Kidney epithelial cell (primary cell): ENCODE measurements around the gene BCO1. TPM values are rescaled to one million over a fixed set of nuclear protein-coding genes. Genes with fewer than 3 reads are reported as not detected.

Experiments
- DNase-seq: peaks from one replicate; pipeline ENCODE4 v3.0.0-alpha.2; 2010; ENCODE audit warnings: low read depth
- H3K27me3 ChIP-seq: 2 replicates; pipeline ENCODE4 v1.6.0; 2011; ENCODE audit warnings: low read length; ENCODE audit not compliant: control insufficient read depth, insufficient read depth
- H3K36me3 ChIP-seq: 2 replicates; pipeline ENCODE4 v1.5.1; 2011; ENCODE audit warnings: low read length; ENCODE audit not compliant: control insufficient read depth, insufficient read depth
- H3K4me3 ChIP-seq: 2 replicates; pipeline ENCODE4 v1.5.1; 2011; ENCODE audit warnings: low read depth, mild to moderate bottlenecking, control low read depth, low read length
- CTCF ChIP-seq: IDR thresholded peaks from 2 replicates; pipeline ENCODE4 v1.5.1; 2011; ENCODE audit warnings: mild to moderate bottlenecking, moderate library complexity, low read length, control low read depth, inconsistent platforms; ENCODE audit not compliant: insufficient read depth, poor library complexity, severe bottlenecking
- total RNA-seq: library from RNA; depleted of rRNA; stranded (reverse); fragments of >200 nt; gene quantifications from 2 replicates; pipeline ENCODE4 v1.2.3, GENCODE V29; 2015

The BCO1 gene
- total RNA-seq, 1 donor from 2014 or later = 0.13 TPM

DNA sequence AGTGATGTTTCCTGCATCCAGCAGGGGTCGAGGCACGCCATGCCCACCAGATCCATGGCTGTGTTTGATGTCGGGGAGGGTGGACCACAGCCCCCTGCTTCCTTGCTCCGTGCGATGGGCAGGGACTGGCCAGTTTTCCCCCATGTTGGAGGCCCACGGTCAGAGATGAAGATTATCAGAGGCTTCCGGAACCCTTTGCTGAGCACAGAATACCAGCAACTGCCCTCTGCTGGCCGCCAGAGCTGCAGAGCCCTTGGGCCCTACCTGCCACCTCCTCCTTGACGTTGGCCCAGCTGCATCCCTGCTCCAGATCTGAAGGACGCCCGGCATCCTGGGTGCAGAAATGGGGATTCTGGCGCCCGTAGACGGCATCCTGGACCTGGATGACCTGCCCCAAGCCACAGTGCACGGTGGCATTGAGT is 23.7 kb upstream of the BCO1 start:
- Histone ChIP-seq H3K27me3 (peaks cover 5% of the 10 kb centered on the region), H3K36me3 (no peaks in the 10 kb centered on the region), H3K4me3 (no peak overlapping the region)
- TF ChIP-seq CTCF = peak; percentile 42
- no peak for DNase-seq

GRCh38 chr16:81216114-81216513 is 22.4 kb upstream of the BCO1 start:
- TF ChIP-seq CTCF = no peak

DNA sequence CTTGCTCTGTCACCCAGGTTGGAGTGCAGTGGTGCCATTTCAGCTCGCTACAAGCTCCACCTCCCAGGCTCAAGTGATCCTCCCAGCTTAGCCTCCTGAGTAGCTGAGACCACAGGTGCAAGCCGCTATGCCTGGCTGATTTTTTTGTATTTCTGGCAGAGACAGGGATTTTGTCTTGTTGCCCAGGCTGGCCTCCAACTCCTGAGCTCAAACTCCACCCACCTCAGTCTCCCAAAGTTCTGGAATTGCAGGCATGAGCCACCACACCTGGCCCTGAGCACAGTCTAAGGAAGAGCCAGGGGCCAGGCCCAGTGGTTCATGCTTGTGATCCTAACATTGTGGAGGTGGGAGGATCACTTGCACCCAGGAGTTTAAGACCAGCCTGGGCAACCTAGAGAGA is 21.8 kb upstream of the BCO1 start:
- TF ChIP-seq CTCF = no peak
- no peak for DNase-seq
- Histone ChIP-seq H3K4me3 (no peak overlapping the region), H3K27me3 (peaks cover 2% of the 10 kb centered on the region), H3K36me3 (no peaks in the 10 kb centered on the region)

More at GRCh38 chr16:81216114-81216513, 22.4 kb upstream of the BCO1 start:
- H3K36me3 ChIP-seq = no peaks in the 10 kb centered on the region
- H3K4me3 ChIP-seq = no peak overlapping the region
- no peak for DNase-seq
- peaks cover 4% of the 10 kb centered on the region for H3K27me3 ChIP-seq

DNA sequence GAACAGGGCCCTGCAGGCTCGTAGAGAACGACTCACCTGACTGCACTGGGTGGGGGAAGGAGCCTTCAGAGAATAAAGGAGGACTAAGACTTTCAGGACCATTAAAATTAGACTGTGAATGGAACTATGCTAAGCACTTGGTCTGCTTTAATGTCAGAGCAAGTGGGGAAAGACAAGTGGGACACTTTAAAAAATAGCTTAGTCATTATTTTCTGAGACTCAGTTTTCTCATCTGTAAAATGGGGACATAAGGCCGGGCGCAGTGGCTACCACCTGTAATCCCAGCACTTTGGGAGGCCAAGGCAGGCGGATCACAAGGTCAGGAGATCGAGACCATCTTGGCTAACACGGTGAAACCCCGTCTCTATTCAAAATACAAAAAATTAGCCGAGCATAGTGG is 19.3 kb upstream of the BCO1 start:
- DNase-seq = no peak
- TF ChIP-seq CTCF = no peak
- H3K4me3 ChIP-seq = no peak overlapping the region
- no peaks in the 10 kb centered on the region for H3K27me3 ChIP-seq
- H3K36me3 ChIP-seq = no peaks in the 10 kb centered on the region

- no peak for DNase-seq
- no peak for TF ChIP-seq CTCF
Measured at GRCh38 chr16:81220349-81220748, 18.1 kb upstream of the BCO1 start.

DNA sequence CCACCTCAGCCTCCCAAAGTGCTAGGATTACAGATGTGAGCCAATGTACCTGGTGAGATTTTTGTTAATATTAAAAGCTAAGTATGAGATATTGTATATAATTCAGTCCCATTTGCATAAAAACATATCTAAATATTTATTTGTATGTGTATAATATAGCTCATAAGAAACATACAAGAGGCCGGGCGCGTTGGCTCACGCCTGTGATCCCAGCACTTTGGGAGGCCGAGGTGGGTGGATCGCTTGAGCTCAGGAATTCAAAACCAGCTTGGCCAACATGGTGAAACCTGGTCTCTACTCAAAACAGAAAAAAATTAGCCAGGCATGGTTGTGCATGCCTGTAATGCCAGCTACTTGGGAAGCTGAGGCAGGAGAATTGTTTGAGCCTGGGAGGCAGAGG is 16.8 kb upstream of the BCO1 start:
- no peak for TF ChIP-seq CTCF
- no peak for DNase-seq
- Histone ChIP-seq H3K4me3 (no peak overlapping the region), H3K36me3 (no peaks in the 10 kb centered on the region), H3K27me3 (no peaks in the 10 kb centered on the region)

More at GRCh38 chr16:81220349-81220748, 18.1 kb upstream of the BCO1 start:
- Histone ChIP-seq H3K36me3 (no peaks in the 10 kb centered on the region), H3K27me3 (no peaks in the 10 kb centered on the region), H3K4me3 (no peak overlapping the region)
